AML-193 (cell line): ENCODE measurements around the gene DENND4B.
"Not testable (repeated sequence)": the region's sequence is repeated elsewhere in the genome, so short reads cannot be mapped to it uniquely, and the experiment has no call there.

Source experiments
- DNase-seq, 2 experiments: peaks; one replicate each; lab custom pipeline; 2025; lab: John Stamatoyannopoulos, UW

Gene DENND4B, protein sequence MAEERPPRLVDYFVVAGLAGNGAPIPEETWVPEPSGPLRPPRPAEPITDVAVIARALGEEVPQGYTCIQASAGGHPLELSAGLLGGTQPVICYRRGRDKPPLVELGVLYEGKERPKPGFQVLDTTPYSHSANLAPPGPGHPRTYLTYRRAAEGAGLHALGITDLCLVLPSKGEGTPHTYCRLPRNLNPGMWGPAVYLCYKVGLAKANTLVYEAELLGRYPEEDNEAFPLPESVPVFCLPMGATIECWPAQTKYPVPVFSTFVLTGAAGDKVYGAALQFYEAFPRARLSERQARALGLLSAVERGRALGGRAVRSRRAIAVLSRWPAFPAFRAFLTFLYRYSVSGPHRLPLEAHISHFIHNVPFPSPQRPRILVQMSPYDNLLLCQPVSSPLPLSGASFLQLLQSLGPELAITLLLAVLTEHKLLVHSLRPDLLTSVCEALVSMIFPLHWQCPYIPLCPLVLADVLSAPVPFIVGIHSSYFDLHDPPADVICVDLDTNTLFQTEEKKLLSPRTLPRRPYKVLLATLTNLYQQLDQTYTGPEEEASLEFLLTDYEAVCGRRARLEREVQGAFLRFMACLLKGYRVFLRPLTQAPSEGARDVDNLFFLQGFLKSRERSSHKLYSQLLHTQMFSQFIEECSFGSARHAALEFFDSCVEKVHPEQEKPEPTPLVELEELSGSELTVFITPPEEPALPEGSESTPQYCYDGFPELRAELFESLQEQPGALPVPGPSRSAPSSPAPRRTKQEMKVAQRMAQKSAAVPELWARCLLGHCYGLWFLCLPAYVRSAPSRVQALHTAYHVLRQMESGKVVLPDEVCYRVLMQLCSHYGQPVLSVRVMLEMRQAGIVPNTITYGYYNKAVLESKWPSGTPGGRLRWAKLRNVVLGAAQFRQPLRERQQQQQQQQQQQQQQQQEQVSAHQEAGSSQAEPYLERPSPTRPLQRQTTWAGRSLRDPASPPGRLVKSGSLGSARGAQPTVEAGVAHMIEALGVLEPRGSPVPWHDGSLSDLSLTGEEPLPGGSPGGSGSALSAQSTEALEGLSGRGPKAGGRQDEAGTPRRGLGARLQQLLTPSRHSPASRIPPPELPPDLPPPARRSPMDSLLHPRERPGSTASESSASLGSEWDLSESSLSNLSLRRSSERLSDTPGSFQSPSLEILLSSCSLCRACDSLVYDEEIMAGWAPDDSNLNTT (N-terminal part only)

DNA sequence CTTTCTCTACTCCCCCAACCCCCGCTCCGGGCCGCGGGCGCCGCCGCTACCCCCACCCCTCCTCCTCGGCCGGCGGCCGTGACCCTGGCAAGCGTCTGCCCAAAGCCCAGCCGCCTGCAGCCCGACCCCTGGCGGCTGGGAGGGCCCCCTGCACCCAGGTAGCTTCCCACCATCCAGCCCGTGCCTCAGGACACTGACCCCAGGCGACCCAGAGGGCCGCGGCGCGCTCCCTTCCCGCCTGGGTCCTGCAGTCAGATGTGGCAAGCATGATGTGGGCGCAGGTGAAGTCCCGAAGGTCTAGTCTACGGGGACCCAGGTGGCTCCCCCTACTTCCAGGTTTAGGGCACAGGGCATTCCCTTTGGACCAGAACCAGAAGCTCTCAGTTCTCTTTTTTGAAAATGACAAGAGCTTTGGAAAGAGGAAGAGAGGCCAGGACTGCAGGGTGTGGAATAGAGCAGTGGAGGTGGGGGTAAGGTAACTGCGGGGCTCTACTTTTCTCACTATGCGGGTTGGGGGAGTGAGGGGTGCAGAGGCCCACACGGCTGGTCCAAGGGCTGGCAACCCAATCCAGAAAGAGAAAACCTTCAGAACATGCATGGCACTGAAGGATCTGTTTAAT lies at the start of gene DENND4B:
Gene DENND4B (minus strand): TSS at position 97 of the 620 bp plus-strand sequence. CDS start 2,344 bp downstream, outside the sequence.
- DNase-seq = peak; percentile 73 to 76

DNA sequence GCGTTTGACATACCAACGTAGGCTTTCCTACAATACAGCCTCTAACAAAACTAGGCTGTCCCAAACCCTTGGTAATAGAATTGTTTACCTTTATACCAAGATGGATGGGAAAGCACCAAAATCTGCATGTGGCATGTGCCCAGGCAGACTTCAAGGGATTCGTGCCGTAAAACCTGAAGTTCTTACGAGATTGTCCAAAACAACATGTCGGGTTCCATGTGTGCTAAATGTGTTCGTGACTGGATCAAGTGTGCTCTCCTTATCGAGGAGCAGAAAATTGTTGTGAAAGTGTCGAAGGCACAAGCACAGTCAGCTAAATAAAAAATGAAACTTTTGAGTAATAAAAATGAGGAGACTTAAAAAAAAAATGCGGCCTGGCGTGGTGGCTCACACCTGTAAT lies 49.1 kb upstream of the DENND4B start:
- DNase-seq = no peak

DNA sequence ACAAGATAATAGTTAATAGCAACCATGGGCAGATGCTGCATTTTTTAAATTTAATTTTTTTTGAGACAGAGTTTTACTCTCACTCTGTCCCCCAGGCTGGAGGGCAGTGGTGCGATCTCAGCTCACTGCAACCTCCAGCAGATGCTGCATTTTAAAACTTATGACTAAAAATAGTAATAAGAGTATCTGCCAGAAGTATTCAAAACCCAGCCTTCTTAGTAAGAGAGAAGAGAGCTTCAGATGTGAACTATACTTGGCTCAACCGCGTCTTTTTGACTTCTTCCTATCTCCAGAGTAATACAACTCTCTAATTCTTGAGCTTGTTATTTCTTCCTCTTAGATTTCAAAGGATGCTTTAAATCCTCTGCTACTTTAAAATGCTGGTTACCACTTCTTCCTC lies 48.7 kb upstream of the DENND4B start:
- DNase-seq = no peak

DNA sequence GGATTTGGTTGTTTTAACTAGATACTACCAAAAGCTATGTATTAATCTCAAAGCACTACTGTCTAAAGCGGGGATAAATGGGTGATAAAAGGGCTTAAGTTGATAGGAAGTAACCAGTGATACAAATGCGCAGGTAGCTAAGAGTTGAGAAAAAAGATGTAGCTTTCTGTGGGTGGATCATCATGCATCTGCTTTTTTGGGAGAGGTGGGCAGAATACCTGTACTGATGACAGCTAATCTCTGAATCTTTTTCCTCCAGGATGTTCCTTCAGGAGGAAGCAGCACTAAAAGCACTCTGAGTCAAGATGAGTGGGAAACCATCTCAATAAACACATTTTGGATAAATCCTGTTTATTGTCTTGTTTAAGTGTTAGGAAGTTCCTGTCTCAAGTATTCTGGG lies 45.3 kb upstream of the DENND4B start:
- no peak for DNase-seq

DNA sequence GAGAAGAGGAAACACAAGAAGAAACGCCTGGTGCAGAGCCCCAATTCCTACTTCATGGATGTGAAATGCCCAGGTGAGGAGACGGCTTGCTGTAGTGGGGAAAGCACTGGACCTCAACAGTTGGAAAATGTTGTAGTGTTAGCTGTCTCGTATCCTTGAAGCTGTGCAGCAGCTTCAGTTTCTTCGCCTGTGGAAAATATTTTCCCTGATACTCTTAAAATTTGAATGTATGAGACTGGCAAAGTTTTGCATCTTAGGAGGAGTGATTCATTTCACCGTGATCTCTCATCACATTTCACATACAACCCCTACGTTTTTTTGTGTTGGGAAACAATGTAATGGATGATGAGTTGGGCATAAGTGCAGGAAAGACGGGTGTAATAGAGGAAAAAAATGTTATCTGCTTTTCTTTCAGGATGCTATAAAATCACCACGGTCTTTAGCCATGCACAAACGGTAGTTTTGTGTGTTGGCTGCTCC lies 44.7 kb upstream of the DENND4B start:
- DNase-seq = no peak

DNA sequence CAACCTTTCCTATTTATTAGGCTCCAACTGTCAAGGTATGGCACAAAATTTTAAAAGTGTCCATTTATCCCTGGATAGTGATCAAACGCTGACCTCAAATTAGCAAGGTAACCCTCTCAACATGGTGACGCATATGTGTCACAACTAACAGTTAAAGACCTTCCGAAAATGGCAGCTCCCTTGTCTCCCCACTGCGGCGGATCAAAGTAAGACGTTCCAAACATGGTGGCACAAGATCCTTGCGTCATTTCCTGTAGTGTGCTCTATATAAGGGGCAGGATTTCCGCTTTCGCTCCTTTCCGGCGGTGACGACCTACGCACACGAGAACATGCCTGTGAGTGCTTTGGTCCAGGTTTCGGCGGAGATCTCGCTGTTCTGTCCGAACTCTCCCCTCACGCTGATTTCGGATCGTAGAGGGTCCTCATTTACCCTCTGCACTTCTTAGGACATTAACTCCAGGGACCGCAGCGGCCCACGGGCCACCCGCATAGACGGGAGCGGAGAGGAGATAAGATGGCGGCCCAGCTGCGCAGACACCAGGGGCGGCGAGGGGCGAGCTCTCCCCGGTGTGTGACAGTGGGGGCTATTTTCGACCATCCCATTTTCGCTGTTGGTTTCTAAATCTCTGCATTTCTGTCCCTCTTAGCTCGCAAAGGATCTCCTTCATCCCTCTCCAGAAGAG lies 44.1 kb upstream of the DENND4B start, which contains the start of gene RPS27:
Gene RPS27 (plus strand): TSS at position 295 of the 683 bp plus-strand sequence. CDS start 35 bp downstream, at position 330.
- DNase-seq = peak; percentile 95 to 96

DNA sequence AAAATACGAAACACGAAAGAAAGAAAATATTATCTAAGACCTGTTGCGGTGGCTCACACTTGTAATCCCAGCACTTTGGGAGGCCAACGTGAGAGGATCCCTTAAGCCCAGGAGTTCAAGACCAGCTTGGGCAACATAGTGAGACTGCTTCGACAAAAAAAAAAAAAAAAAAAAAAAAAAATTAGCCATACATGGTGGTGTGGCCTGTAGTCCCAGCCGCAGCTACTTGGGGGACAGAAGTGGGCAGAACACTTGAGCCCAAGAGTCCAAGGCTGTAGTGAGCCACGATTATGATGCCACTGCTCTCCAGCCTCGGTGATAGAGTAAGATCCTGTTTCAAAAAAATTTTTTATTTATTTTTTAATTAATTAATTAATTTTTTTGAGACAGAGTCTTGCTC lies 41.1 kb upstream of the DENND4B start:
- DNase-seq = no peak

DNA sequence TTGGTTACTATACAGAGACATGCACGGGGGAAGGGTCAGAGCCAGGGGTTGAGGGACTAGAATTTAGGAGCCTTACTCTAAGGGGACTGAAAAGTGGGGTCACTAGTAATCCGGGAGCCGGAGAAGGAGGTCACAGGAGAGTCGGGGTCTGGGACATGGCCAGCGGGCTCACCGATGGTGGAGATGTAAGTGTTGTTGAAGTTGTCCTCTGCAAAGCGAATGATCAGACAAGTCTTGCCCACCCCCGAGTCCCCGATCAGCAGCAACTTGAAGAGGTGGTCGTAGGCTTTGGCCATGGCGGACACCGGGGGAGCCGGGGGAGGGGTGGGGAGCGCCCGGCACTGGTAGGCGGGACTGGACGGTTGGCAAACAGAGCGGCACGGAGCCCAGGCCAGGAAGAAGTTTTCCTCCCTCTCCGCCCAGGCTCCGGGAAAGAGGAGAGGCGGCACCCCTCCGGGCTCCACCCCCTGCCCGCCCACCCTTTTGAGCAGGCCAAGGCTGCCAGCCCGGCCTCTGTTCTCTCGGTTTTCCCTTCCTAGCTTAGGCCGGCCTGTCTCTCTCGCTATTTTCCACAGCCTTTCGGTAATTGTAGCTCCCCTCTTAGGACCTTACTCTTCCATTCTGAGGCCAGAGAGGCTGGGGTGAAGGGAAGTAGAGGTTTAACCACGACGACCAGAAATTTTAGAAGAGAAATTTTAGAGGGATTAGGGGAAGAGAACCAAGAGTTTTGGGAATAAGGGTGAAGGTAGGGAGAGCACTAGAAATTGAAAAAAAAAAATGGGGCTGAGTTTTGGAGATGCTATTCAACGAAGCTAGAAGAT lies 39.6 kb upstream of the DENND4B start, which contains the start of gene RAB13:
Gene RAB13 (minus strand): TSS at position 399 of the 821 bp plus-strand sequence. CDS start 103 bp downstream, at position 296.
- DNase-seq = no peak

DNA sequence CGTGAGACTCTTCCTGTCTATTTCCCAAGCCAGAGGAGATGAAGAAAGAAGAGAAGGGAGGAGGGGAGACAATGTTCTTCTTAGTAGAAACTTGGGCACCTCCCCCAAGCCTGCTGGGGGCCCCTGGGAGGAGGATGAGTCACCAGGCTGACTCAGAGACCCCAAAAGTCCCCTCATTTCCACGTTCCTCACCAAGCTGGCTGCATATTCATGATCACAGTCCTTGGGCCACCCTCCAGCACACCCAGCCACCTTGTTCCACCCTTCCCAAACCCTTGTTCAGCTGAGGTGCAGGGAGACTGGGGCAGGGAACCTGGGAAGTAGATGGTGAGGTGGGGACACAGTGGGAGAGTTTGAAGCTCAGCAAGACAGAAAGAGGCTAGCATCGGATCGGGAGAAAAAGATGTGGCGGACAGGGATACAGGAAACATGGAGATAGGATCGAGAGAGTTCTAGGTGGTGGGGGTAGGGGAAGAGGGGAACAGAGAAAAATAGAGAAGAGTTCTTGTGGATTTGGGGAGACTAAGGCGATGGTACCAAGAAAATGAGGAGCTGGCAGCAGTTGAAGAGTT lies 38.9 kb upstream of the DENND4B start:
- no peak for DNase-seq

DNA sequence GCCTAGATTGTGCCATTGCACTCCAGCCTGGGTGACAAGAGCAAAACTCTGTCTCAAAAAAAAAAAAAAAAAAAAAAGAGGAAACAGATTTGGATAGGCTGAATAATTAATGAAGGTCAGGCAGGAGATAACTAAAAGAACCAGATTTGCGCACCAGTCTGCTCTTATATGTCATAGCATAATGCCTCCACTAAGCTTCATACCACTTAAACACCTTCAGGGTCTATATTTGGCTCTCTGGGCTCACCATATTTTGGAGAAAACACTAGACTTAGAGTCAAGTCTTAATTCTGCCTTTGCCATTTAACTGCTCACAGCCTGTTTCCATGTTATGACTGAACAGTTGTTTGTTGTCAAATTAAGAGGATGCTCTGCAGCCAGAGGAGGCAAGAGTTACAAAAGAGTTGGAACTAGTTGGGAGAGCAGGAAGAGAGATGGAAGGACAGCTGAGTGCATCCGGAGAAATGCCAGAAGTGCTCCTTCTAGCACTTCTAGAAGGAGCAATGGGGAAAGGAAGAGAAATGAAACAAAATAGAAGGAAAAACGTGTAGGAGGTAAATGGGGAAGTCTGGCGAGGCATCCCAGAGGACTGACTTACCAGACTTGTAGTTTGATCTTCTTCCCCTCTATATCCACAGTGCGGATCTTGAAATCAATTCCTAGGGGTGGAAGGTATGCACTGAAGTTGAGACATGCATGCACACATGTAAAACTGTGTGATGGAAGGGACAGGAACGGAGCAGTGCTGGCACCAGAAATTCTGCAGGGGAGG lies 37.8 kb upstream of the DENND4B start:
- DNase-seq = no peak

DNA sequence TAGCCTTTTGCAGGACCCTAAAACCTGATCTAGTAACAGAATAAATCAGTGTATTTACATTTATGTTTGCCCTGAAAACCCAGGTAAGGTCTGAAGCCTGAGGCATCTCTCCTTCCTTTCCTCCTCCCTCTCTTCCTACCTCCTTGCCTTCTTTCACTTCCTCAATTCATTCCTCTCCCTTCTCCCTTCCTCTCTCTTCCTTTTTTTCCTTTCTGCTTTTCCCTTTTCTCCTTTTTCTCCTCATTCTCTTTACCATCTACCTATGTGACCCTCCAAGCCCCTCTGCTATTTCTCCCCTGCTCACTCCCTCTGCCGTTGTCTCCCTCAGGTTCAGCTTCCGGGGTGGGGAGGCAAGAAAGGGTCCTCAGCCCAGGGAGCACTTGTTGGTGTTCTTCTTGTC lies 35.2 kb upstream of the DENND4B start:
- DNase-seq = not testable (repeated sequence)

DNA sequence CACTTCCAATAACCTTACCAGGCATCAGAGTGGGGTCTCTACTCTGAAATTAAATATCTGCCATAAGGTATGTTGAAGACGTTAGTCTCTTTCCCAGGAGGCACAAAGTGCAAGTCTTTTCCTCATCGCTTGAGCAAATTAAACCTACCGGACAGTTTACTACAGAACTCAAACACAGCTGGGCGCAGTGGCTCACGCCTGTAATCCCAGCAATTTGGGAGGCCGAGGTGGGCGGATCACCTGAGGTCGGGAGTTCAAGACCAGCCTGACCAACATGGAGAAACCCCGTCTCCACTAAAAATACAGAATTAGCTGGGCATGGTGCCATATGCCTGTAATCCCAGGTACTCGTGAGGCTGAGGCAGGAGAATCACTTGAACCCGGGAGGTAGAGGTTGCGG lies 32.6 kb upstream of the DENND4B start:
- DNase-seq = not testable (repeated sequence)

DNA sequence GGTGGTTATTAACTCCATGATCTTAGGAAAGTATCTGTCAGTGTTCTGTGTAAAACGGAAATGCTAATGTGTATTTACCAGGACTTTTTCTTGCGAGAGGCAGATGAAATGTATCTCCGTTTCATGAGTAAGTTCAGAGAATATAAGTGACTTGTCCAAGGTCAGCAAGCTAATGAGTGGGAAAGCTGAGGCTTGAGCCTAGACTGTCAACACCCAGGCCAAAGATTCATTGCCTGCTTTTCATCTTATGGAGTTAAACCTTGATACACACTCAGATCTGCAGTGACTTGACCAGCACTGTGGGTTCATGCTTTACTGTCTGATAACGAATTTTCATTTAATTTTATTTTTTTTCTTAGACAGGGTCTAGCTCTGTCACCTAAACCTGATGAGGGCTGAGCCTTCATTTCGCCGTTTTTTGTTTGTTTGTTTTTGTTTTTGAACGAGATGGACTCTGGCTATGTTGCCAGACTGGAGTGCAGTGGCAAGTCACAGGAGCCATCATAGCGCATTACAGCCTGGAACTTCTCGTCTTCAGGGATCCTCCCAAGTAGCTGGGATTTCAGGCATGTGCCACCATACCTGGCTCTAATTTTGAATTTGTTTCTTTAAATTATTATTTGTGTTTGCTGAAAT lies 31.9 kb upstream of the DENND4B start:
- DNase-seq = no peak

DNA sequence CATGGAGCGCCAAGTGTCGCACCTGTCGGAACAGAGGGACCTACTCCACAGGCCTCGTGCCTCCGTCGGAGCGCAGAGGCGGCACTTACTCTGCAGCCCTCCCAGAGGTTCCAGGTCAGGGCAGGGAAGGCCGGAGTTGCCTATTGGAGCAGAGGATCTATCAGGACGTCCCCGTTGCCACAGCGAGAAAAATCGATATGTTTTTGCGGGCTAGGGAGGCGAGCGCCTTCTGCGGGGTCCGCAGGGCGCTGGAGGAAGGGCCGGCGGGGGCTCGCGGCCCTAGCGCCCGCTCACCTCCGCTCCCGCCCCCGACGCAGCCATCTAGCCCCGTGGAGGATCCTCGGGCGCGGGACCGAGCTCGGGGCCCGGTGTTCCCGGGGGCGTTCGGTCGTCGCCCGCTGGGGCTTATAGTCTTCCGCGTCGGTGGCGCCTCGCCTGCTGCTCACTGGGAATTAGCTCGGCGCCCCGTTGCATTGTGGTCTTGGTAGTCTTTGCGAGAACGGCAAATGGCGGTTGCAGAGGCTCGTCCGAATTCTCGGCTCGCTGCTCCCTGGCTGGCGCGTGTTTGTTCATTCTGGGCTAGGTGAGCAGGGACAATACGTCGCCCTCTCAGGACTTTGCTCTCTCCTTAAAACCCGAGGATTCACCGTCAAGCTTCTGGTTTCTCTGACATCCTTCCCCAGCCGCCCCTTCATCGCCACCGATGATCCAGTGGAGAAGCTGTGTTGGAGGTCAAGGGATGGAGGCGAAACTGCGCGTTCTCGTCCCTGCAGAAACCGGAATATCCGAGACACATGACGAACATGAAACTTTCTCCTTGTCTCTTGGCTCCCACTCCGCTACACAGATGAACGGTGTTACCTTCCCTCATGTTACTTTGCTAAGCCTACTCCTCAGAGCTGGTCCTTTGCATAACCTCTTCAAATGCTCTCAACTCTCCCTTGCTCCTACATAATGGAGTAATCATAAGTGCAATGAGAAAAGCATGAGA lies 31.0 kb upstream of the DENND4B start, which contains the start of gene JTB:
Gene JTB (minus strand): TSS at position 425 of the 991 bp plus-strand sequence. CDS start 422 bp downstream, at position 3.
- peak; percentile 73 to 74 for DNase-seq

DNA sequence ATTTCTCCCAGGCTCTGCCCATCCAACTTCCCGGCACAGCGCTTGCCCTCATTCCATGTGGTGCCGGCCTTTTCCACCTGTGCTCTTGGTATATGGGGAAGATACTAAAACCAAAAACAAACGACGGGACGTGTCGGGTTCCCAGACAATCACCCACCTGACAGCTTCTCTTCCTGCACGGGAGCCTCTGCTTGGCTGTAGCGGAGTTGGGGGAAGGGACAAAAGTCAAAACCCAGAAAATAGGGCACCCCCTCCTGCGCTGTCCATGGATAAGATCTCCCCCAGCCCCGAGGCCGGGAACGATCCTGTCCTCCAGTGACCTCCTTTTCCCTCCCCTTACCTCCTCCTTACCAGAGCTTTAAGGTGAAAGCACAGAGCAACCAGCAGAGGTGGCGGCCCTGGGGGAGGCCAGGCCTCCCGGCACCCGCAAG lies 30.3 kb upstream of the DENND4B start:
- no peak for DNase-seq

DNA sequence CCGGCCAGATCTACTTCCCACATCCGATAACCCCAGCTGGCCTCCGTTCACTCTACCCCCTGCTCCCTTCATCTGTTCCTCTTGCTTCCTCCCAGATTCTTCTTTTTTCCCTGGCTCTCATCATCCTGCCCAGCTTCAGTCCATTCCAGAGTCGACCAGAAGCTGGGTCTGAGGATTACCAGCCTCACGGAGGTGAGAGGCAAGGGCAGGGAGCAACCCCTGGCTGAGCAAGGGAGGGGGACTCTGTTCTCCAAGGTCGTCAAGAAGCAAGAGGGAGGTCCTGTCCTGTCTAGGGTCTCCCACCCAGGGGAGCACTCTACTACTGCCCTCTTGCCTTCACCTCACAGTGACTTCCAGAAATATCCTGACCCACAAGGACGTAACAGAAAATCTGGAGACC lies 27.0 kb upstream of the DENND4B start:
- no peak for DNase-seq

DNA sequence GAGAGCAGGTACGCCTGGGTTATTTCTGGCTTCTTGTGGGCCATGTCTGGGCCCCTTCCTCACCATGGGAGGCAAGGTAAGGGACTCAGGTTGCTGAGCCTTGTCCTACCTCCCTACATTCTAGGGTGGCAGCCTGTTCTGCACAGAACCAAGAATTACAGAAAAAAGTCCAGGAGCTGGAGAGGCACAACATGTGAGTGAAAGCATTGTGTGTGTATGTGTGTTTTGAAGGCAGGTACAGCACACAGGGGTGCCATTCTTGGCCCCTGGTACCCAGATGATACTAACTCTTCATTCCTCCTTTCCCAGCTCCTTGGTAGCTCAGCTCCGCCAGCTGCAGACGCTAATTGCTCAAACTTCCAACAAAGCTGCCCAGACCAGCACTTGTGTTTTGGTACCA lies 26.6 kb upstream of the DENND4B start:
- DNase-seq = no peak
